HG03159 (cell line): Measurements from ENCODE around the gene MBD4.
"Not testable (repeated sequence)": the region's sequence is repeated elsewhere in the genome, so short reads cannot be mapped to it uniquely, and the experiment has no call there.

Experiments
- ATAC-seq: cut with Tn5 transposase; IDR thresholded peaks from one replicate; pipeline ENCODE4 v1.9.1; 2021; ENCODE audit warnings: mild to moderate bottlenecking, moderate library complexity; ENCODE audit not compliant: unreplicated experiment

The MBD4 gene

GRCh38 chr3:129412542-129413198, 27.1 kb downstream of the MBD4 start:
- ATAC-seq: no peak

DNA sequence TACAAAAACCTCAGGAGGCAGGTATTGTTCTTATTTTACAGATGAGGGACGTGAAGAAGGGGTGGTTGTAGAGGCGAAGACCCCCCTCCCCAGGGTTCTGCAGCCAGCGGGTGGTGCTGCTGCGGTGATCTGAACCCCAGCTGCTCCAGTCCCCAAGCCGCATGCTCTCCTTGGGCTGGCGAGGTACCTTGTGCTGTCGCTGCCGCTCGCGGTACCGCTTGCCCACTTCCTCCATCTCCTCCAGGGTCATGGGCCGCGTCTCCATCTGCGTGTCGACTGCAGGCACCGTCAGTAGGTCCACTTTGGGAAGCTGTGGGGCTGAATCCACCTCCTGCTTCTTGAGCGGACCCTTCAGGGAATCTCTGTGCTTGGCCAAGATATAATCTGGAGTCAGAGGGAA, 28.8 kb downstream of the MBD4 start:
- ATAC-seq: no peak

- ATAC-seq: no peak
Measured at GRCh38 chr3:129409541-129409940, 30.2 kb downstream of the MBD4 start.

- no peak for ATAC-seq
Measured at GRCh38 chr3:129404610-129405009, 35.1 kb downstream of the MBD4 start.

DNA sequence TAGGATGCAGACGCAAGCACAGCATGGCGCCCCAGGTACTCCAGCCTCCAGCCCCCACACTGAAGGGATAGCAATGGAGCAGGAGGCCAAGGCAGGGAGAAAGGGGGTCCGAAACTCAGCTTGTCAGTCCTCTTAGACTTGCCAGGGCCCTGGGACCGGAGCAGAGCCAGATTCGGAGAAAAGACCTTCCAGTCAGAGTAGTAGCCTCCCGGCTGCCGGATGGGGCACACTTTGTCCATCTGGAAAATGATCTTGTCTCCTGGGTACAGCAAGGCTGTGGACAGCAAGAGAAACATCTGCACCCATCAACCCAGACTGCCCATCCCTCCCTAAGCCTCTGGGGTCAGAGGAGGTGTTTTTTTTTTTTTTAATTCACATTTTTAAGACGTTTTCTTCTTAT, 35.6 kb downstream of the MBD4 start:
- ATAC-seq: no peak

GRCh38 chr3:129403450-129403849, 36.3 kb downstream of the MBD4 start:
- no peak for ATAC-seq

GRCh38 chr3:129402616-129403015, 37.1 kb downstream of the MBD4 start:
- no peak for ATAC-seq

DNA sequence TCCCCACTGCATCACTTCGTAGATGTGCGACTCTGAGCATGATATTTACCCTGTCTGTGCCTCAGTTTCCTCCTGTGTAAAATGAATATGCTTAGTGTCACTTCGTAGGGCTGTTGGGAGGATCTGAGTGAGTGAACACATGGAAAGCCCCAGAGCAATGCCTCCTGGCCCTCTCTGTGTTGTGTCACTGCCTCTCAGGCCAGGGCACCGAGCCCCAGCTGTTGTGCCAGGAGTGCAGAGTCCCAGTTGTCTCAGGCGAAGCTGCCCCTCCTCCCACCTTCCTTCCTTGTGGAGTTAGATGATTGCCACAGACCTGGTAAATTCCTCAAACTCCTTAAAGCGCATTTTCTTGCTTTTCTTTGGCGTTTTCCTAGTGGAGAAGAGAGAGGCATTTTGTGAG, 37.5 kb downstream of the MBD4 start:
- no peak for ATAC-seq

- ATAC-seq: peak; percentile 6
Measured at GRCh38 chr3:129399895-129400357, 39.8 kb downstream of the MBD4 start.

DNA sequence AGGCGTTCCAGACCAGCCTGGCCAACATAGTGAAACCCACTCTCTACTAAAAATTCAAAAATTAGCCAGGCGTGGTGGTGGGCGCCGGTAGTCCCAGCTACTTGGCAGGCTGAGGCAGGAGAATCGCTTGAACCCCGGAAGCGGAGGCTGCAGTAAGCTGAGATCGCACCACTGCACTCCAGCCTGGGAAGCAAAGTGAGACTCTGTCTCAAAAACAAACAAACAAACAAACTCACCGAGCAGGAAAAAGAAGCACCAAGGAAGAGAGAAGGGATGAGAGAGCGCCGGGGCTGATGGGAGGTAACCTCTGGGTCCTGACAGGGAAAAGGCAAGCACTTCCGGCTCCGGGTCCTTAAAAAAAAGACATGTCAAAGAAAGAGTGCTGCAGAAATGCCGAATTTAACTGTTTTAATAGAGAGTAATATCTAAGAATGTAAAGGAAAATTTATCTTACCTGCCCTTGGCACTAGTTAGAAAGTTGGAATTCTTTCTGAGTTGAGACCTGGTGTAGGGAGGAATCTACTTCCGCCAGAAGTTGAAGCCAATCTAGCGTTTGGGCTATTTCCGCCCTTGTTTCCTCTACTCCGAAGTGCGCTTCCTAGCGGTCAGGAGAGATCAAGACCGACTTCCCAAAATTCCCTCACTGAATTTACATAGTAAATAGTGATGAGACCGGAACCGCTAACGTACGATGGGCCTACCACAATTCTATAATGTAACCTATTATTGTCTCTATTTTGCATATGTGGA, 40.4 kb downstream of the MBD4 start:
- ATAC-seq: peak; percentile 80

- peak; percentile 22 for ATAC-seq
Measured at GRCh38 chr3:129398803-129399144, 41.0 kb downstream of the MBD4 start.

- not testable (repeated sequence) for ATAC-seq
Measured at GRCh38 chr3:129393760-129394564, 45.8 kb downstream of the MBD4 start.

DNA sequence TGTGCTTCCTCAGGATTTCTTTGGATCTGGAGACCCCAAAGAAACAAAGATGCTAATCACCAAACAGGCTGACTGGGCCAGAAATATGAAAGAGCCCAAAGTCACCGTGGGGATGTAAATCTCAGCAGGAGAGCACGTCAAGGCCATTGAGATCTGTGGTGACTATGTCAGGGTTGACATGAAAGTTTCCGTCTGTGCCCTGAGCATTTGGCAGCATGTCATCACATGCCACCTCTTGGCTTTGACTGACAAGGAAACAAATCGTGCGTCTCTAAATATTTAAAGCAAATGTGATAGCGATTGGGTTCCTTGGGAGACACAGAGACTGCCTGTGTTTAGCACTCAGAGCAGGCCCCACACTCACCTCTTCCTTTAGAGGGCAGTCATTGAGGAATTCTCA, 46.5 kb downstream of the MBD4 start:
- no peak for ATAC-seq

DNA sequence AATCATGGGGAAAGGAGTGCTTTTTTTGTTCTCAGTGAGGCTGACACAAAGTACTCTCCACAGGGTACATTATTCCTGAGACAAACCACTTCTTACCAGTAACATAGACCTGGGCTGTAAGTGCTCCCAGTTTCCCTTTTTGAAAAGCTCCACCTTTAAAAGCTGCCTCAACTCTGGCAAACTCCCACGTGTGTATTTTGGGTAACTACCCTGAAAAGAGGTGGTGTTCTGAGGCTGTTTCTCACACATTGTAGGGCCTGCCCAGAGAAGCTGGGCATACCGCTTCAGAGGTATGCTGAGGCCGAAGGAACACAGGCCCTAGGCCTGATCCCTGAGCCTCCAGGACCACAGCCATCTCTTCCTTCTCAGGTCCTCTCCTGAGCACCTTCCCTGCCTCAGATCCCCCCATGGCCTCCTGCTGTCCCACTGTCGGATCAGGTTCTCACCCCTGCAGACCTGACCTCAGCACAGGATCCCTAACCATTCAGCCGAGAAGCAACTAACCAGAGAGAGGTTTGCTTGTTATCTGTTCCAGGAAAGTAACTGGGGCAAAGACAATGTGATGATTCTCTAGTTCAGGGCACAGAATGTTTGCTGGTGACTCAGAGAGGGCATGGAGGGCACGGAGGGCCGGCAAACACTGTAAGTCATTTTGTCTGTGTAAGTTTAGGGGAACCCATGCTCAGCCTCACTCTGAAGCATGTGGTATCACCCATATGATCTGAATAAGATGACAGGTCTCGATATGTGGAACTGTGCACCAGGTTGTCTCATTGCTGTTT, 47.5 kb downstream of the MBD4 start:
- ATAC-seq: not testable (repeated sequence)

- not testable (repeated sequence) for ATAC-seq
Measured at GRCh38 chr3:129391583-129391982, 48.2 kb downstream of the MBD4 start.

DNA sequence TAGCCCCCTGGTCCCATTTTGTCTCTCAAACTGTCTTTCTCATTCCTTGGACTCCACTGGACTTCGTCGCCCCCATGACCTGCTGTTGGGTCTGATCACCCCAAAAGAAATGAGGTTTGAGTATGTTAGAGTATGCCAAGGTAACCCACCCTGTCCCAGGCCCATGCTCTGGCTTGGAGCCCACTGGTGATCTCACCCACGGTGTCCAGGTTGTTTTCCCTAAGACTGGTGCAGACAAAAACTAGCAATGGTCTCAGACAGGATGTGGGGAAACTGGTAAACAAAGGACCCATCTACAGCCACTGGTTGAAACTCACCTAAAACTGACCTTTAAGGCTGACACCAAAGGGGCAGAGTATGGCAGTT, 50.2 kb downstream of the MBD4 start:
- ATAC-seq: no peak

- not testable (repeated sequence) for ATAC-seq
Measured at GRCh38 chr3:129388791-129389571, 50.8 kb downstream of the MBD4 start.

DNA sequence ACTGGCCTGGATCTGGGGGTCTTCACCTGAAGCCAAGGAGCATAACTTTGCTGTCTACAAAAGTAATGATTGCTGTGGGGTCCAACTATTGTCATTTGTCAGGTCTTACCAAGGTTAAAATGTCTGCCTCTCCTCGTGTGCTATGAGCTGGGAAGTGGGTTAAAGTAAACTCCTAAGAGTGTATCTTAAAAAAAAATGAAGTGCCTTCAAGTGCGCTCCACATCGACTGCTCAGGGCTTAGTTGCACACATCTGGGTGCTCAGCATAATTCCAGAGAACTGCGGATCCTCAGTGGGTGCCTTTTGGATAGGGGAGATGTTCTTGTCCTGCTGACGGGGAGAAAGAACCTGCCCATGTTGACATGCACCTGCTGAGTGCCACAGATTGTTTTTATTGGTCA, 52.3 kb downstream of the MBD4 start:
- no peak for ATAC-seq

DNA sequence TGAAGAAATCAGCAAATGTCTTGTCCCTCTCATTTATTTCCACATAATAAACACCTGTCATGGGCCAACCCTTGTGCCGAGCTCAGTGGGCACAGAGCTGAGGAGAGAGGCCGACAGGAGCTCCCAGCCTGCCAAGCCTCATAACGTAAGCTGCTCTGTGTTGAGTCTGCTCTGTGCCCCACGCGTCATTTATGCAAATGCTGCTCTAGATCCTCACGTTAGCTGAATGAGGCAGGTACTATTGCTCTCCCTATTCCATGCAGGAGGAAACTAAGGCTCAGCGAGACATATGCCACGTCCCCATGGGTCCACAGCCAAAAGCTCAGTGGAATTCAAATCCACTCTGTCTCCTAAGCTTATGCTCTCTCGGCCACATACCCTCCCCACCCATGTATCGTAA, 52.8 kb downstream of the MBD4 start:
- no peak for ATAC-seq

- not testable (repeated sequence) for ATAC-seq
Measured at GRCh38 chr3:129385507-129385906, 54.2 kb downstream of the MBD4 start.
